ELF-1 (cell line): Measurements from ENCODE around the gene VILL.

Source experiments
- DNase-seq: peaks from one replicate; pipeline ENCODE4 v3.0.0-alpha.2; 2016; ENCODE audit warnings: low read depth, low spot score

VILL gene

DNA sequence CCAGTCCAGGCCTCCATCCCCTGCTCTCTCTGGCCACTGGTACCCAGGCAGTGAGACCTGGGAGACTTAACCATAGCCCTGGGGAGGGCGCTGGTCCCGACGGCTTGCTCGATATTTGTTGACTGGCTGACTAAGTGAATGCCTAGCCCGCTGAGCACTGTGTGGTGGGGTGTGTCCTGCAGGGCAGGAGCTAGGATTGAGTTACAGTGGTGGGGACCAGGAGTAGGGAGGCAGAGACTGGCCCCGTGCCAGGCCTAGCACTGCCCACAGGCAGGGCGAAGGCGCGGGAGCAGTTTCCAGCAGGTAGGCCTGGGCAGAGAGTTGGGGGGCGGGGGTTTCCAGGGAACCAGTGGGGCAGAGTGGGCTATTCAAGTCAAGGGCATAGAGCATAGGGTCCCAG is at the start of gene VILL:
Gene VILL, plus strand, starts transcription at position 260 of the 400 bp plus-strand sequence. CDS start 2,887 bp downstream, outside the sequence.
- DNase-seq = no peak

DNA sequence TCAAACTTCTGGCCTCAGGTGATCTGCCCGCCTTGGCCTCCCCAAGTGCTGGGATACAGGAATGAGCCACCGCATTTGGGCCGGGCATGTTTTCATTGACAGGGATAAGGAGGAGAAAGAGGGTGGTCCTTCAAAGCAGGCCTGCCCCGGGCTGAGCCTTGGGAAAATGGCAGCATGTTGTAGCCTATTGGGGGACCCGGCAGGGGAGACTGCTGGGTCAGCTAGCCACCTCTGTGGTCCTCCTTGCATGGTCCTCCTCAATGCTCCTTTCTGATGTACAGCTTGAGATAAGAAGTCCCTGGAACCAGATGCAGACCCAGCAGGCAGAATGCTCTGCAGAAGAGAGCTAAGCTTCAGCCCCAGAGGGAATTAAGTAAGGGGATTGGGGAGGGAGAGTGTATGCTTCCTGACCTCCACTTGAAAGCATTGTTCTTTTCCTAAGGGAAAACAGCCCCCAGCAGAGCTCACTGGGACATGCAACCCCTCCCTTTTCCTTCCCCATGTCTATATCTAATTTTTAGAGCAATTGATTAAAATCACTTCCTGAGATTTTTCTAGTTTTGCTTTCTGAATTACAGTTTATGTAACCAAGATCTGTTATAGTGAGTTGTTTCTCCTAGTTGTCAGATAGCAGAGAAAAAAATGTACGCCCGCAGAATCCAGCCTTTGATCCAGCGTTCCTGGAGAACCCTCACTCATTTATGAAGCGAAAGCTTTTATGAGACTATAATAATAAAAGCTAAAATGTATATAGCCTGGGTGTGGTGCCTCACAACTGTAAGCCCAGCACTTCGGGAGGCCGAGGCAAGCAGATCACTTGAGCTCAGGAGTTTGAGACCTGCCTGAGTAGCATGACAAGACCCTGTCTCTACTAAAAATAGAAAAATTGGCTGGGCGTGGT is 48.7 kb upstream of the VILL start:
- peak; percentile 54 for DNase-seq

DNA sequence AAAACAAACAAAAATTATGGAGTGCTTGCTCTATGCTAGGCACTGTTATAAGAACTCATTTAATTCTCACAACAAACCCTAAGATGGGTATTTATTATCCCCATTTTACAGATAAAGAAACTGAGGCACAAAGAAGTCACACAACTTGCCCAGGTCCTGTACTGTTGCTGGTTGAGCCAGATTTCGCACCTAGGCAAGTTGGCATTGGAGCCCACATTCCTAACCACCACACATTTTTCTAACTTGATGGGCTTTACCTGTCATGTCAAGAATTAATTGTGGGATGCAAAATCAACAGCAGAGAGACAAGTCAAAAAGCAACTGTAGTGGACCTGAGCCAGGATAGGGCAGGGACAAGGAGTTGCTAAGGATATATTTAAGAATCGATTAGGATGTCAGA is 47.9 kb upstream of the VILL start:
- no peak for DNase-seq

DNA sequence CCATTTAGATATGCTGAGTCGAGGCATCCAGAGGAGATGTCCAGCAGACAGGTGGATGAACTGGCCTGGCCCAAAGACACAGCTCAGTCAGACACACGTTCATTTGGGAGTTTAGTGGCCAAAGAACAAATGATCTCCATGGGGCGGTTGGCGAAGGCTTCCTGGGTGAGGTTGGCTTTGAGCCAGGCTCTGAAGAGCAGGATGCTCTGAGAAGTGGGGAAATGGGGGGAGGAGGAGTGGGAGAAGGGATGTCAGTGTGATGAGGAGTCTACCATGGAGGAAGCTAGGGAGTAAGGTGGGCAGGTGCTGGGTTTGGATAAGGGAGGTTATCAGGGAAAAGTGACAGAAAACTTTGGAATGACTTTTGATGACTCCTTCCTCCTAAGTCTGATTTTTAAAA is 47.5 kb upstream of the VILL start:
- no peak for DNase-seq

DNA sequence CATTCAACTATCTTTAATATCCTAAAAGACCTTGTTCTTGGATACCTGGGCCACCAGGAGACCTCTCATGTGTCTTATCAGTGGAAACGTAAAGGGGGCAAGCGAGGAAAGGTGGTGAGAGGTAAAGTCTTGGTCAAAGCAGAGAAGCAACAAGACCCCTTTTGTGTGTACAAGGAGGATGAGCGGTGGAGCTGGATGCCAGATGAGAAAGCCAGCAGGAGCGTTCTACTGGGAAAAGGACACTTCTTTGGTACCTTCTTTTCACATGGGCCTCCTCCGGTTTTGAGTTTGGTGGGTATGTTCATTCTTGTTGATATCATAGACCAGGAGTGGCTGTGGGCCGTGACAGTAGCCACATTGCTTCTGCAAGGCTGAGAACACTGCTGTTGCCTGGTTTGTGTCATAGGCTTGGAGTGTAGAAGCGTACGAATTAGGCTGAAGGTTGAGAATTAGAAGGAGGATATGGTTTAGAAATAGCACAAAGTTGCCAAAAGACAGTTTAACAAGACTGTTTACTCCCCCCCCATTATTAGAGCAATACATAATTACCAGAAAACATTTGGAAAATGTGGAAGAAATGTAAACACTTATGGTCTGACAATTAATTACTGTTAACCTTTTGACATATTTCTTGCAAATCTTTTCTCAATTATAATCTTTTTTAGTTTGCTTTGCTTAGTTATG is 46.8 kb upstream of the VILL start:
- DNase-seq = no peak

DNA sequence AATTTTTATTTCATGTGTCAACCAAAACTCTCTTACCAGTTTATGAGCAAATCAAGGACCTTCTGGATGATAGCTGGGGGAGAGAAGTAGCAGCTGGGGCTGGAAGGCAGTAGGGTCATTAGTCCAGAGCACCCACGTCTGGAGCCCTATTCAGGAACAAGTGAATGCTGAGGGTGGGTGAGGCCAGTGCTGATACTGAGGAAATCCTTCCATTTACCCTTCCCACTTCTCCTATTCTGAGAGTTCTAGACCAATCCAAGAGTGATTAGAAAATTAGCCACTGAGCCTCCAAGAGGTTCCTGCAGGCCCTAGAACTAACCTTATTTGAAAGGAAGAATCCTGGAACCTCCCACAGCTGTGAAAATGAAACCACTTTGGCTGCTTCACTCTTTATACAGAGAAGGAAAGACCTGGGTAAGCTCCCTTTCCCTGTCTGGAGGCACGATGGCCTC is 46.2 kb upstream of the VILL start:
- no peak for DNase-seq

DNA sequence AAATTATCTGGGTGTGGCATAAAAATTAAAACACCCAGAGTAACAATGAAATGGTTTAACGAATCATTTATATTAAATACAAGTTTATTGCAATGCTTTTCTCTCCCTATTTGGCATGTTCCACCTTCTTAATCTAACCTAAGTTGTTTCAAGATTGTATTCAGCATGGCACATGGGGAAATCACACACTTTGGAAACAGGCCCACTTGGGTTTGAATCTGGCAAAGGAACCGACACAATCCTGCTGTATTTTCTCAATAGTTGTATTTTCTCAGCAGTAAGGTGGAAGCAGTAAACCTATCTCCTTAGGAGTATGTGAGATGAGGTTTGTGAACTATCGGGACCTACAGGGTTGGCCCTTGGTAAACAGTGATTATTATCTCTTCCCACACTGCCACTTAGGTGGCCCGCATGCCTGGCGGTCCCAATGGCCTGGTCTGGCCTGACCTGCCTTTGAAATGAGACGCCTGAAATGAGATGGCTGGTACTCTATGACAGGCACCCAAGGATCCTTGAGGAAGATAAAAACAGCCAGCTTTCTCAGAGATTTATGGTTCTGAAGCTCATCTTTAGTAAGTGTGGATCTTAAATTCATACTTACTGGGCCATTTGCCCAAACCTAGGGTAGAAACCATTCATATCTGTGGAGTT is 45.3 kb upstream of the VILL start:
- peak; percentile 76 for DNase-seq

DNA sequence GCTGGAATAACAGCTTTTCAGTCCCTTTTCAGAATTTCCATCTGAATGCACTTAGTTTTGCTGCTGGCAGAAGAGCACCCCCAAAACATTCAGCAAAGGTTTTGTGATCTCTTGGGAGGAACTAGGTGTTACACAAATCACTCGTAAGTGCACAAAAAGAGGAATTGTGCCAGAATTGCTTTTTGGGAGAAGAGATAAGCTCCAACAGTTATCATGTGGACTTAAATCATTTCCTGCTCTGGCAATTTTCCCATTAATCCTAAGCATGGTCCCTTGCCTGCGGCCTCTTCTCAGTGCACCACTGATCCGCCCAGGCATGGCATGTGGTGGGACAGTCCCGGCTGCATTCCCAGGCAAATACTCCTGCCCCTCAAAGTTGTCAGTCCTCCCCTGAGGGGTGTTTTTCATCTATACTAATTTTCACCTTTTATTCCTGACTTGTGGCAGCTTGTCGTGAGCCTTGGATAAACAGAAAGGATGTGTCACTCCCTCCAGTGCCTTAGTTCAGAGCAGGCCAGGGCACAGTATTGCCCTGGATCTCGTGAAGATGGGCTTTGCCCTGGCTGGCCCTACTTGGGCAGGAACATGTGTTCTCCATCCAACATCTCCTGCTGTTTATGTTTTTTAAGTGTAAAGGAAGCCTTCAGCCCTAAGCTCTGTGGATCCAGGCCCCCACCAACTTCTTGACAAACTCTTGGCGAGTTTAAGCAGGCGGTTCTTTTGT is 44.6 kb upstream of the VILL start:
- peak; percentile 90 for DNase-seq

DNA sequence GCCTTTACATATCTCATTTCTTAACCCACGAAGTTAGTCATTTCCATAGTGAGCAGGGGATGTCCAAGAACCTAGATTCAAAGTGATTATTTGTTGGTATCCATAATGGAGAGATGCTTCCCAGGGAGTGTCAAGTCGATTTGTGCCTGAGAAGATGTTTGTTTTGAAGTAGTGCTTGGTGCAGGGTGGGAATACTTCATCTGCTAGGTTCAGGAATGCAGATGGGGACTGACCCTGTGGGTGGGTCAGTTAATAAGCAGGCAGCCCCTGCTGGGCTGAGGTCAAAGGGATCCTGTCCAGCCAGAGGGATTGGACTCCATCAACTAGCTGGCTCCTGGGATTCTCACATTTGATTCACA is 44.1 kb upstream of the VILL start:
- DNase-seq = peak; percentile 62

DNA sequence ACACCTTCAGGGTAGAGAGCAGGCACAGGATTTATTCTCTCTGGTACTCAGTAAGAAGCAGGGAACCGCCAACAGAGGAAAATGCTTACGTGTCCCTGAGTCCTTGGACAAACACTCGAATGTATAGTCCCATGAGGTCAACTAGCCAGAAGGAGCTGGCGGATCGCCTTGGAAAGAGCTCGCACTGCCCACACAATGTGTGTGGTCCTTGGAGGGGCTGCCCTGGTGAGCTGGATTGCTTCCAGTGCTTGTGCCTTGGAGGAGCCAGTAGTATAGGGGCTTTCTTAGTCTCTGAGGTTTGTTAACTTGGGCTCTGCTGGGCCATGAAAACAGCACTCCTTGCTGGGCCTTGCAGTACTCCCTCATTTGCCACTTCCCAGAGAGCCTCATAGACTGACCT is 40.7 kb upstream of the VILL start:
- no peak for DNase-seq

DNA sequence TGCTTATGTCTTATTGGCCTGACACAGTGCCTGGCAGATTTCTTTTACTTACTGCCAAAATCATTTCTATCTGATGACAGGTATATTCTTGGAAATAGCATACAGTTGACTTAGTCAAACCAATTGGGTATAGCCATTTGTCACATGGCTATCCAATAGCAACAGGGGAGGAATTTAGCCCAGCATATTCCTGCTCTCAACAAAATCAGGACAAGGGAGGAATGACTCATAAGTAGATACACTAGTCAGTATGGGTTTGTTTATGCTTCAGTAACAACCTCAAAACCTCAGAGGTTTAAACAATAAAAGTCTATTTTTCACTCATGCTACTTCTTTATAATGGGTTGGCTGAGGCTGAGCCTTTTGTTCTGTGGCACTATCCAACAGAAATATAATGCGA is 38.0 kb upstream of the VILL start:
- DNase-seq = no peak

DNA sequence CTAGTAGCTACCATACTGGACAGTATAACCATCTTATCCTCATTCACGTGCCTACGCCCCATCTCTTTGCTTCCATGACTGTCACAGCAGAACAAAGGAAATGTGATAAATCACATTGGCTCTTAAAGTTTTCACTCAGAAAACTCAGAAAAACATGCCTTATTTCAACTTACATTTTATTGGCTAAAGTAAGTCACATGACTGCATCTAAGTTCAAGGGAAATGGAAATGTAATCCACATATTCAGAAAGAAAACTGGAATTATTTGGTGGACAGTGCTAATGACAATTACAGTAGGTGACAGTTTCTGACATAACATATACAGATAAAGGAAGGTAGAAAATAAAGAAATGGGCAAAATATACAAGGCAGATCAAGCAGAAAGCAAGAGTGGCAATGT is 37.4 kb upstream of the VILL start:
- DNase-seq = no peak

DNA sequence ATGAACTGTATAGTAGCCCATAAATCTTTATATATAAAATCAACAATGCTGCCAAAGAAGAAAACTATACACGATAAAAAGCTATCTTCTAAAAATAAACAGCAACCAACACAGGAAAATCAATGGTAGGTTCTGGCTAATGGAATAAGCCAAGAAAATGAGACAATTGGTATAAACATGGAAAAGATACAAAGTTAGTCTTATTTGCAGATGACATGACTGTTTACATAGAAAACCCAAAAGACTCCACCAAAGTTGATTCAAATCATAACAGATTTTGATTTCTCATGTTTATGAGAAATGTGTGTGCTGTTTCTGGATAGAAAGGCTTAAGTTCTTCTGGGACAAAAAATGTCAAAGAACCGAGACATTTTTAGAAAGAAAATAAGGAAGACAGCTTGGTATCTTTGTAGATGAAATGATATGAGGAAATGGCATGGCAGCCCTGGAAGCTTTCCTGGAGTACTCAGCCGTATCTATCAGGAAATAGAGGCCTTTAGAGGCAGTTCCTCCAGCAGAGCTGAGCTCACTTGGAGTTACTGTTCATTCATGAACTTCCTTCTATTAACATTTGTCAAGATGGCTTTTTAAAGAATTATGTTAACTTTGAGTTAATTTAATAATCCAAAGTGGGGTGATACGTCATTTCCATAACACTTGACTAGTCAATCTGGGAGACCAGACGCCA is 36.7 kb upstream of the VILL start:
- no peak for DNase-seq

DNA sequence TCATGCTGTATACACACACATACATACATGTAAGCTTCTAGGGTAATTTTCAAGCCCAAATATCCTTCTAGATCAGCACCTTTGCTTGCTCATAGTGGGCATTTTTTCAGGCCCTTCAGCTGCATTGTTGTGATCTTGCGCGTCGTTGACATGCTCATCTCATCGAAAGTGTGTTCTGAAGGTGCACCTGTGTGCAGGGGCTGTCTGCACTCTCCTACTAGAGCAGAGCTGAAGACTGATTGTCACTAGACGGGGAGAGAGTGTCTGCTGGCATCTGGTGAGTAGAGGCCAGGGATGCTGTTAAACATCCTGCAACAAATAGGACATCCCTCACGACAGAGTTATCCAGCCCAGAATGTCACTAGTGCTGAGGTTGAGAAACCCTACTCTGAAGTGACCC is 35.7 kb upstream of the VILL start:
- no peak for DNase-seq

DNA sequence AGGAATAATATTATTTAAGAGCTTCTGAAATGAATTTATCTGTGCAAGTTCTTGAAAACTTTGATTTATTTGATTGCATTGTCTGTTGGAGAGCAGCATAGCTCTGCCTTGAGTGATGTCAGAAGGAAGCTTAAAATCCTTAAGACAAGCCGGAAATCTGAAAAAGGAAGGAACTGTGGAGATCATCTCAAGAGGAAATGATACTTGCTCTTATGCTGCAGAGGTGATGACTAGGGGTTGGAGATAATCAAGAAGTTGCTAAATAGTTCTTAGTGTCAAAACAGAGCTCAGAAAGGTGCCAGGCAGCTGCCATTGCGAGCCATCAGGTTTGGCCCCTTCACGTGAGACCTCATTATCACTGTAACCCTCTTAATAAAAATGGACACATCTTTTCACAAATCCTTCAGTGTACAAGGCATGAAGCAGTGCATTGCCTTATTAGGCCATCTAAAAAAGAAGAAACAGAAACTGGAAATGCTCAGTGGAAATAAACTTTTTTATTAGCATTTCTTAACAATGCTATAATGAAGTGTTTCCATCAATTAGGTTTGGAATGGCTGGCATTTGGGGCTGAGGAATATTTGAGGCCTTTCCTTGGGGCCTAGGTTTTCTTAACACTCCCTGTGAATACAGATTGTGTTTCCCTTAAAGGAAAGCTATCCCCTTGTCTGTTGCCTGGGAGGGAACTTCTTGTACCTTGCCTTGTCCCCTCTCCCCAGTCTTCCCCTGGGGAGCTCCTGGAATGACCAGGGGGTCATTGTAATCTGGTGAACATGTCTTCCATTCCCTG is 34.5 kb upstream of the VILL start:
- no peak for DNase-seq

DNA sequence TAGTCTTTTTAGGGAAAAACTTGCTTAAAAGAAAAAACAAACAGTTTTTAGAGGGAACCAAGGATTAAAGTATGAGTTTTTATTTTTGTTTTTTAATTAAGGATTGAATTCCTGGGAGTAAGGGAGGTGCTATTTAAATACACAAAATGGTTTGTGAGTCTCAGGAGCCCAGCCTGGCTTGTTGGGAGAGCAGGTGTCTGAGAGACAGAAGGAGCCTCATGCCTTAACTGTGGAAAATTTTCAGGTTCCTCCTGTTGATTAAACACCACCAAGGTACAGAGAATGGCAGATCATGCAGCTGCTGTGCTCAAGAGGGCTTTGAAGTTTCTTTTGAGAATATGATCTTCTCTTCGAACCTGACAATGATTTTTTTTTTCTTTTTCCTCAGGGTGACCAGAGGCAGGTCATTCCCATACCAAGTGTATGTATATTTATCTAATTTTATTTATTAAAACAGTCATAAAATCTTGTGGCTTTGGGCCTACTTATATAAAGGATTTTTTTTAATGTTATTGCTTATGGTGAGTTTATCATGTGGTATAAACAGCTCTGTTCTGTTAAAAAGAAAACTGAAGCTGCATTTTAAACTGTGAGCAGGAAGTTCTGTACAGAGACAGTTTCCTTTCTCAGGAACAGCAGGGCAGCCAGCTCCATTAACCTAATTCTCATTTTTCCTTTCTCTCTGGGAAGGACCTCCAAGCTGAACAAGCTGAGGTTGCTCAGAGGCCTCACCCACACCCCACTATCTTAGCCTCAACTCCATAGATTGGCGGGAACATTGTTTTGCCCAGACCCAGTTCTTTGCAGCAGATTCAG is 33.7 kb upstream of the VILL start:
- DNase-seq = no peak

DNA sequence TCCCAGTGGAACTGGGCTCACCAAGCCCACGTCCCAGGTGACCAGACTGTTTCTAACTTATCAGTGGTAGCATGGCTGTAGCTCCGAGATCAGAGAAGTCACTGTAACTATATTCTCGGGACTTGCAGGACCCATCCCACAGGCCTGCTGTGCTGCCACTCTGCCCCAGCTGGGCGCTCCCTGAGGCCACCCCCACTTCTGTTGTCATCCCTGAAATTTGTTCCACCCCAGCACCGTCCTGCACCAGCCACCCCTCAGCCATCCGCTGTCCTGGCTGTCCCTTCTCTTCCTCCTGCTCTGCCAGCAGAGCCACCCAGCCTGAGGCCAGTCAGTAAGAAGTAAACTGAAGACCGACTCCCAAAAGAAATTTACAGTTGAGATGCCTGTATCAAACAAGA is 33.0 kb upstream of the VILL start:
- DNase-seq = no peak

DNA sequence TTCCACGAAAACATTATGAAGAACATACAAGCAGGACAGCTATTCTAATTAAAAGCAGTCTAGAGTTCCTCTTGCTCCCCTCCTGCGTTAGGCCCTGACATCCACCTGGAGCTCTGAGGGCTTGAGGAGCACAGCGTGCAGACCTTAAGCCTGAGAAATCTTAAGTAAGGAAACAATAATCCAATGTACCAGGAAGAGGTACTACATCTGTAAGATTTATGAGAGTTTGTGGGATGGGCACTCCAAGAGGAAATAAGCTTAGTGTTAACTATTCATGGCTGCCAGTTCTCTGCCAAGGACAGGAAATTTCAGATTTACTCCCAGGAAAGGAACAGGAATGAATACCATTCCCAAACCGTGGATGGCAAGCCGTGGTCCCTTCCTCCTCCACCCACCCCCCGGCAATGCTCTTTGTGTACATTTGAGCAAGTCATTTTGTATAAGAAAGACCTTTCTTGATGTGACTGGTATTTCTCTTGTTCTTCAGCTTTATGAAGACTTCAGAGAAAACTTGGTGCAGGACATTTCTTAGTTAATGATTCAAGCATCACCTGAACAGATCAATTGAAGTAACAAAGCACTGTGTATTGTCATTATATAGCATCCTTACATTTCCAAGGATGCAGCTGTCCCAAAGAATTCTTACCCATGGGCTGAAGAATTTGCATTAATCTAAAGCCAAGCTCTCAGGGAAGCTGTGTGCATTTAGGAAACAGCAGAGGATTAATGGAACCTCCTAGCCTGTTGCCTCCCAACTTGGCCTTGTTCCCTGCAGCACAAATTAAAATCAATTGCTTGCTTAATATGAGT is 28.8 kb upstream of the VILL start:
- no peak for DNase-seq

DNA sequence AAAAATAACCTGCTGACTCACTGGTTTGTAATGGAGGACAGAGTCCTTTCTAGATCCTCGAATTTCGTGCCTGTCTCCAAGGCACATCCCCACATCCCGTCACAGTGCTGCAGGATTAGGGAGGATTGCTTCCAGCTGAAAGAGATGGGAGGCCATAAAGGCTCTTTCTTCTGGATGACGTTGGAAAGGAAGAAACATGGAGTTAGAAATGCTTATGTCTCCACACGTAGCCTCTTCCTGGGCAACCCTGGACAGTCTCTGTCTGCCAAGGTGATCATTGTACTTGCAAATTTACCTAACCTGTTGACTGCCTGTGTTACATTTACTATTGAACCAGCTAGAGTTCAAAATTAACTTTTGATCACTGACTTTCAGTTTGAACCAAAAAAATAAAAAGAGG is 27.6 kb upstream of the VILL start:
- DNase-seq = no peak
